Amniotic stem cell (primary cell): Measurements from ENCODE around the gene PRKD2.
"Not testable (repeated sequence)": the region's sequence is repeated elsewhere in the genome, so short reads cannot be mapped to it uniquely, and the experiment has no call there.

ENCODE experiments used
- DNase-seq: peaks from one replicate; lab custom pipeline; 2025; lab: John Stamatoyannopoulos, UW

PRKD2 gene

GRCh38 chr19:46630586-46631205, 86.2 kb downstream of the PRKD2 start:
- no peak for DNase-seq

DNA sequence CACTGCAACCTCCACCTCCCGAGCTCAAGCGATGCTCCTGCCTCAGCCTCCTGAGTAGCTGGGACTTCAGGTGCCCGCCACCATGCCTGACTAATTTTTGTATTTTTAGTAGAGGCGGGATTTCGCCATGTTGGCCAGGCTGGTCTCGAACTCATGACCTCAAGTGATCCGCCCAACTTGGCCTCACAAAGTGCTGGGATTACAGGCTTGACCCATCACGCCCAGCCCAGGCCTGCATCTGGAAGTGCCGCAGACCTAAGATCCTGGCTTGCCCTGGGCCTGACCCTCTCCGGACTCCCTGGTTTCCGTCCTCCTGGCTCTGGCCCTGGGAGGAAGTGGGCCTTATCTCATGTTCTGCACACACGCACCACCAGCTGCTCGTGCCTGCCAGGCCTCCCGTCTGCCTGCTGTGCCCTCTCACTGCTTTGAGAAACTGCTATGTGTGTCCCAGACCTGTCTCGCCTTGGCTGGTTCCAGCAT, 87.3 kb downstream of the PRKD2 start:
- no peak for DNase-seq

GRCh38 chr19:46628970-46629369, 87.9 kb downstream of the PRKD2 start:
- not testable (repeated sequence) for DNase-seq

DNA sequence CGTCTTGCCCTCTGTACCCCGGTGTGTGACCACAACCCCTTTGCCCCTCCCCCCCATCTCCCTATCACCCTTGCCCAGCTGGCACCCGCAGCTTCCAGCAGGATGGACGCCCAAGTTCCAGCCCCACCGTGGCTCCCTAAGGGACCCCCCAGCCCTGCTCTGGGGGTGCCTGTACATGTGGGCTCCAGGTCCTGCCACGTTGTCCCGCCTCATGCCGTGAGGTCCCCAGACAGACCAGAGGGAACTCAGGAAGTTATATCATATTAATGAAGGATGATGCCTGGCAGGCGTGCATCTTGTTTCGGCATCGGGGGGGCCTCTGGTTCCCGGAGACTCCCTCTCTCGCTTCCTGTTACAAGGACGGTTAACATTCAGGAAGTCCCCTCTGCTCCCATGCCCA, 90.5 kb downstream of the PRKD2 start:
- no peak for DNase-seq

DNA sequence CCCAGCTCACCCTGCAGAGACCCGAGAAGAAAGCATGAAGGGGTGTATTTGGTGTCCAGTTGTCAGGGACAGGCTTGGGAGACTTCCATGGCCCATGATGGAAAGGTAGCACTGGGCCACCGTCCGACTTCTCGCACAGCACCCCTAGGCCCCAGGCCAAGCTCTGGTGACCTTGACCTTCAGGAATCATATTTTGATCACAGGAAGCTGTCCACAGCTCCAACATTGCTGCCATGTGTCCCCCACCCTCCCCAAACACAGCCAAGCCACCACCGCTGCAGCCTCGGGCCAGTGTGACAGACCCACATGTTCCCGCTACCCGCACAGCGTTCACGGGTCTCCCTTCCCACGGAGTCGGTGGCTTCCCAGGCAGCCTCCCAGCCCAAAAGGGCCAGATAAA, 91.2 kb downstream of the PRKD2 start:
- no peak for DNase-seq

- DNase-seq: no peak
Observed at GRCh38 chr19:46624958-46625661, 91.8 kb downstream of the PRKD2 start, which contains the start of gene PTGIR. Gene PTGIR, minus strand, starts transcription at chr19:46625089. Its CDS starts 864 bp downstream, at chr19:46624225.
